Stimulated activated CD4-positive, alpha-beta T cell treated with anti-CD3 and anti-CD28 coated beads, TNF-alpha, amount 100 ng/mL, for 1 hour (primary cell): ENCODE data around the gene RAB36.

ENCODE experiments used
- DNase-seq, 3 donors: peaks; one replicate each; pipeline ENCODE4 v3.0.0-alpha.2; 2020; ENCODE audit warnings: low read depth in 3 of 3, low spot score in 1 of 3

The RAB36 gene, protein sequence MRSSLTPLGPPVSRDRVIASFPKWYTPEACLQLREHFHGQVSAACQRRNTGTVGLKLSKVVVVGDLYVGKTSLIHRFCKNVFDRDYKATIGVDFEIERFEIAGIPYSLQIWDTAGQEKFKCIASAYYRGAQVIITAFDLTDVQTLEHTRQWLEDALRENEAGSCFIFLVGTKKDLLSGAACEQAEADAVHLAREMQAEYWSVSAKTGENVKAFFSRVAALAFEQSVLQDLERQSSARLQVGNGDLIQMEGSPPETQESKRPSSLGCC

DNA sequence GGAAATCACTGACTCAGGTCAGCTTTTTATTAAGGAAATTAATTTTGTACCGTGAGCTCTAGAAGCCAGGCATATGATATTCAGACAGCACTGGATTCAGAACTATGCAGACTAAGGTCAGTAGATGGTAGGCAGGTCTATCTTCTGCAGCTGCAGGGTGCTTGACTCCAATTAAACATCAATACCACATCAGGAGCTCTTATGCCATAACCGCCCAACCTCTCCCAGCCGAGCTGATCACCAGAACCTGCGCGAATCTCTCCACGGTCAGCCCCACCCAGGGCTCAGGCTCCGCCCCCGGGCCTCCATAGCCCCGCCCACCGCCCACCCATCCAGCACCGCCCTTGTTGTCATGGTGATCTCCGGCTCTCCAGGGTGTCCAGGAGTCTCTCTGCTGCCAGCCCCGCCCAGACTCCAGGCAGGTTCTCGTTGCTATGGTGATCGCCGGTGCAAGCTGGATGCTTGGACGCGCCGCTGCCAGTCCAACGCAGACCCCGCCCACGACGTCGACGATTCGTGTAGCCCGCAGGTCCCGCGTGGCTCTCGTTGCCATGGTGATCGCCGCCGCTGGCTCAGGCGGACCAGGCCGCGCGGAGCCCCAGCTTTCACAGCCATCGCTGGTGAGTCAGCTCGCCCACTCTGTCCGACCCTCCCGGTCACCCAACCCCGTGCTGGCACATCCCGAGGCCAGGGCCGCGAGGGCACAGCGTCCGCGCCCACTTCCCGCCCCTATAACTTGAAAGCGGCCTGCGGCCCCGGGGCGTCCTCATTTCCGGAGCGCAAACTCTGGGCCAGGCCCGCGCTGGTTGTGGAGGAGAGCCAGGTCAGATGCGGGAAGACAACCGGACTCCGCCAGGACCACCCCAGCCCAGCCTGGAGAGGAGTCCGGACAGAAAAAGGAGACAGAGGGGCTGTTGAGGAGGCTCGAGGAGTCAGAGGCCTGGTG, at the start of gene RAB36:
Gene RAB36, plus strand, starts transcription at position 546 of the 946 bp plus-strand sequence. CDS start 1,140 bp downstream, outside the sequence.
- peak; percentile 55 to 82 (median 64) for DNase-seq

DNA sequence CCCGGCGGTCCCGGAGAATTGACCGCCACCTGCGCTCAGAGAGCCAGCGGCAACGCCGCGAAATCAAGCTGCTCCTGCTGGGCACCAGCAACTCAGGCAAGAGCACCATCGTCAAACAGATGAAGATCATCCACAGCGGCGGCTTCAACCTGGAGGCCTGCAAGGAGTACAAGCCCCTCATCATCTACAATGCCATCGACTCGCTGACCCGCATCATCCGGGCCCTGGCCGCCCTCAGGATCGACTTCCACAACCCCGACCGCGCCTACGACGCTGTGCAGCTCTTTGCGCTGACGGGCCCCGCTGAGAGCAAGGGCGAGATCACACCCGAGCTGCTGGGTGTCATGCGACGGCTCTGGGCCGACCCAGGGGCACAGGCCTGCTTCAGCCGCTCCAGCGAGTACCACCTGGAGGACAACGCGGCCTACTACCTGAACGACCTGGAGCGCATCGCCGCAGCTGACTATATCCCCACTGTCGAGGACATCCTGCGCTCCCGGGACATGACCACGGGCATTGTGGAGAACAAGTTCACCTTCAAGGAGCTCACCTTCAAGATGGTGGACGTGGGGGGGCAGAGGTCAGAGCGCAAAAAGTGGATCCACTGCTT, 49.4 kb upstream of the RAB36 start:
- no peak for DNase-seq

DNA sequence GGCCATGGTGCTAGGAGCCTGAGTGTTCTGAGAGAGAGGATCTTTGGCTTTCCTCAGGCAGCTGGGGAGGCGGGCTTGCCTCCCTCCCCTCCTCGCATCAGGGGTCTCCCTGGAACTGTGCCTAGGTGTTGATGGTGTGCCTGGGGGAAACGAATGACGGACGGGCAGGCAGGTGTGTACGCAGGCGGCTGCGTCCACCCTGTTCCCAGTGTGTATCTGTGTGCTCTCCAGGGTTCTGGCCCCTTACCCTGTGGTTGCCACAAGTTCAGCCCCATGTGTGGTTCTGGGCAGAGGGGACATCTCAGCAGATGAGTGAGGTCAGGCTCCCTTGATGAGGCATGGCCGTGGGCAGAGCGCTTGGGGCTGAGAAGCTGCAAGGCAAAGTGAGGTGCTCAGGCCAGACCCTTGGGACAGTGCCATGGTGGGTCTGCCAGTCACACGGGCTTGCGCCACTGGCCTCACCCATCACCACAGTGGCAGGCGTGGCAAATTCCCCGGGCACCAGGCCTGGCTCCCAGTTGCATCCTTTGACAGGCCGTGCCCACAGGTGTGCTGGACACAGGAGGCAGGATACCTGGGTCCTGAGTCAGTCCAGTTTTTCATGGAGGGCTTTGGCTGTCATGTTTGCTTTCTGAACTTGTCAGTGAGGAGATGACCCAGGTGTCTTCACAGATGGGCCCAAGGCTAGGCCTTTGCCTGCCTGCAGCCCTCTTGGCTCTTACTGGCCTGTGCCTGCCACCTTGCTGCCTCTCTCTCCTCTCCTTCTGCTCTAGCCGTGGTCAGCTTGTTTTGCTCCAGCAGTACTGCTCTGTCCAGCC, 47.7 kb upstream of the RAB36 start:
- no peak for DNase-seq

DNA sequence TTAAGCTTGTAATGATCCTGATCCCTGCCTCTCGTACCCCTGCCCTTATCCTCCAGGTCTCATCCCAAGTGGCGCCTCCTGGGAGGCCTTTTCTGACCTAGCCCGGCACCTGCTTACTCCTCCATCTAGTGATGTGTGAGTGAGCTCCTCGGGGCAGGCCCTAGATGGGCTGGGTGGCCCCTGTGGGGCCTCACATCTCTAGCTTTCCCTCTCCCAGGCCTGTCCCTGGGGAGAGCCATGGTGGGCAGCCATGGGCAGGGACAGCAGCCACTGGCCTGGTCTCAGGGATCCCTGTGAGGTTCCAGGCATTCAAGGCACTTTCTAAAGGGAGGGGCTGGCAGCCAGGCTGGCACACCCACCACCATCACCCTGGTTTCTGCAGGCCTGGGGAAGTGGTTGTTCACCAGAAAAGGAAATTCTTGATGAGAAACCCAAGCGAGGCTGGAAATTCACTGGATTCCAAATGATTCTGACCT, 47.0 kb upstream of the RAB36 start:
- no peak for DNase-seq

DNA sequence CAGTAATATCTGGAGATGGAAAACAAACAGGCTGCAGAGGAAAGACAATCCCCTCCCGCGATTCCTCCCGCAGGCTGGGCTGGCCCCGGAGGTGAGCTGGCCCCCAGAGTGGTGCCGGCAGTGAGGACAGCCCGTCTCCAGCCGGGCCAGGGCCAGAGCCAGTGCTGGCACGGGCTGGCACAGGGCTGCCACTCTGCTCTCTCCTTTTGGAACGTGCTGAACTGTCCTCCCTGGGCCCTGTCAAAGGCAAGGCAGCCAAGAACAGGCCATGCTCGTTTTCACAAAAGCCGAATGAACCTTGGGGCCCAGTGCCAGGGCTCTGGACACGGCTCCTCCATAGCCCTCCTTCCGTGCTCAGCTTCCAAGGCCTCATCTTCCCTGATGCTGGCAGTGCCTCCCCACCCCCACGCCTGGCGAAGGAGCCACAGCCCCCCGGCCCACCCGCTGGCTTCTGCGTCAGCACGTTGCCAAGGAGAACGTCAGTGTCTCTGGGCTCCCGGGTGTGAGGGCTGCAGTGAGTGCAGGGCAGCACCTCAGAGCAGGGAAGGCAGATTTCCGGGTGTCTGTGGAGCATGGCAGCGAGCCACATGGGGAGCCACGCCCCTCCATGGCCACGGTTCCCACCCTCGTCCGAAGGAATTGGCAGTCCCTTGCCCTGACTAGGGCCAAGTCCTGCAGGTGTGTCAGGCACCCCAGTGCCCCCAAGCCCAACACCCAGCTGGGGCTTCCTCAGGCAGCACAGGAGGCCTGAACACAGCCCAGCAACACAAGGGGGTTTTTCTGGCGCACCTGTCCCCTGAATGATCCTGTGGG, 46.4 kb upstream of the RAB36 start:
- no peak for DNase-seq

DNA sequence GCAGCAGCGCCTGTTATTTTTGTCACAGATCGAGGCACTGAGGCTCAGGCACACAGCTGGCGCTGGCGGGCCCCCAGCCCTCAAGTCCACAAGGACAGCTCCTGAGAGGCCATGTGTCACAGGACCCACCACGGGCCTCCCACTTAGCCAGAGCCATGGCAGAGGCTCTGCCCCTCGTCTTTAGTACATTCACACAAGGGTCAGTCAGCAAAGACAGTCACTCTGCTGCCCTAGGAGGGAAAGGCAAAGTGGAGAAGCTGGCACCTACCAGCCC, 45.8 kb upstream of the RAB36 start:
- no peak for DNase-seq

DNA sequence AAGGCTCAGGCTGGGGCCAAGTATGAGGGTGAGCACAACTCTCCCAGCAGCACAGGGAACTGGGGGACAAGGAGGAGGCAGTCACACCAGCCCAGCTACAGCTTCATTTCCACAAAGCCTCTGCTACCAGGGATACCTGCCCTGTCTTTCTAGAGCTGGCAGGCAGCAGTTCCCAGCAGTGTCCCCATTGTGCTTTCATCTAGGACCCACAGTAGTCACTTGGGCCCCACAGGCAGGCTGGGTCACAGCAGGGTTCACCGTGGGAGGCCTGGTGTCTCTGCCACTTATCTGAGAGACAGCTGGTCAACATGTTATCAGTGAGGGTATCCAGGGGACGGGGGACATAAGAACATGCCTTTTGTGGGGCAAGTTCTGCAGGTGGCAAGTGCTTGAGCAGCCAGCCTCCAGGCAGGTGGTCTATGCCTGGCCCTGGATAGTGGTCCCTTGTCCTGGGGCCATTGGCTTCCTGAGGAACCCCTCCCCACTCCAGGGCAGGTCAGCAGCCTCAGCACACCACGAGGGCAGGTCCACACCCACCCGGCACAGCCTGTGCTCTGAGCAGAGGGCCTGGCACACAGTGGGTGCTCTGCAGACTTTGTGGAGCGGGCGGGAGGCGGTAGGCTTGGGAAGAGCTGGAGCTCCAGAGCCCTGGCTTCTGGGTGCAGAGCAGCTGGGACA, 45.0 kb upstream of the RAB36 start:
- no peak for DNase-seq

DNA sequence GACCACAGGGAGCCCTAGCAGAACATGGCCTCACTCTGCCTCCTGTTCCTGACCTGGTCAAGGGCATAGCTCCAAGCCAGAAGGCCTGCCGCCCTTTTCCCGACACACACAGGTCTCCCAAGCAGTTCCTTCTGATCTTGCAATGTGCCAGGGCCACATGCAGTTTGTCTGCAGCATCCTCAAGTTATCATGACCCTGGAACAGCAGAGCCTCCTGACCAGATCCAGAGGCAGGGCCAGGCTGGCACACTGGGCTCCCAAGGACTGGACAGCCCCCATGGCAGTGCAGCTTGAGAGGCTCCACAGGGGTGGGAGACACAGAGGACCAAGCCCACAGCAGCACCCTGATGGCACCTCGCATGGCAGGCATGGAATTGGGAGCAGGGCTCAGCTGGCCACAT, 43.8 kb upstream of the RAB36 start:
- DNase-seq: no peak

DNA sequence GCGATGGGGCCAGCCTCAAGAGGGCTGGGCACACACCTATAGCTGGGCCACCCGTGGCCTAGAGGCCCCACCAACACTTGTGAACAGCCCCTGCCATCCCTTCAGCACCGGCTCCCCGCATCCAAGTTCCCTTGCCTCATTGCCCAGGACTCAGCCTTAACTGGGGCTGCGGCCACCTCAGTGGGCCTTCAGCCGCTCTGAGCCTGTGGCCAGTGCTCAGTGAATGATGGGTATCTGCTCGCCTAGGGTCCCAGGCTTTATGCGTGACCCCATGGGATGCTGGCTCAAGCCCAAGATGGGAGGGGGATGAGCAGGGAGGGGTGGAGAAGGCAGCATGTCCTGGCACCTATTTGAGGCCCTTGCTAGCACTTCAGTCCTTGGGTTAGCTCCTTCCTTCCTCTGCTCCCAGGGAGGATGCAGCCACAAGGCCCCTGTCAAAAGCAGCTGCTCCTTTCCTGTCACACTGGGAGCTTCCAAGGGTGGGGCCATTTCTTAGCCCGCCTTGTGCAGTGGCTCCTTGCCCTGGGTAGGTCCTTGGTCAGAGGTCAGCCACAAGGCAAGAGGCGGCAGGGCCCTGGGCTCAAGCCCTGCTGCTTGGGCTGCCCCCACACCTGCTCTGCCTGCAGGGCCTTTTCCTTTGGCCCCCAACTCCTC, 43.1 kb upstream of the RAB36 start:
- no peak for DNase-seq

DNA sequence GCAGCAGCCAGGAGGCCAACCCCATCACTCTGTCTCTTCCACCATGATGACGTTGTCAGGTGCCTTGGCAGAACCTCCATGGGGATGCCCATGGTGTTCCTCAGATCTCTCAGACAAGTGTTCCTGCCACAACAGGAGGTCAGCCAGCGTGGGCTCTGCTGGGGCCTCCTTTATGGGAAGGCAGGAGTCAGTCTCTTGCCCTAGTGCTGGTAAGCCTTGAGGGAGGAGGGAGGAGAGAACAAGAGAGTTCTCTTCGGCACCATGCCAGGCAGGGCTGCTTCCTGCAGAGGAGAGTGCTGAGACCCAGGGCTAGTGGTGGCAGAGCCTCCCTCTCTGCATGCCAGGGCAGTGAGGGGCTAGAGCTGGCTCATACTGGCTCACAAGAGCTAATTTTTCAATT, 42.5 kb upstream of the RAB36 start:
- no peak for DNase-seq

DNA sequence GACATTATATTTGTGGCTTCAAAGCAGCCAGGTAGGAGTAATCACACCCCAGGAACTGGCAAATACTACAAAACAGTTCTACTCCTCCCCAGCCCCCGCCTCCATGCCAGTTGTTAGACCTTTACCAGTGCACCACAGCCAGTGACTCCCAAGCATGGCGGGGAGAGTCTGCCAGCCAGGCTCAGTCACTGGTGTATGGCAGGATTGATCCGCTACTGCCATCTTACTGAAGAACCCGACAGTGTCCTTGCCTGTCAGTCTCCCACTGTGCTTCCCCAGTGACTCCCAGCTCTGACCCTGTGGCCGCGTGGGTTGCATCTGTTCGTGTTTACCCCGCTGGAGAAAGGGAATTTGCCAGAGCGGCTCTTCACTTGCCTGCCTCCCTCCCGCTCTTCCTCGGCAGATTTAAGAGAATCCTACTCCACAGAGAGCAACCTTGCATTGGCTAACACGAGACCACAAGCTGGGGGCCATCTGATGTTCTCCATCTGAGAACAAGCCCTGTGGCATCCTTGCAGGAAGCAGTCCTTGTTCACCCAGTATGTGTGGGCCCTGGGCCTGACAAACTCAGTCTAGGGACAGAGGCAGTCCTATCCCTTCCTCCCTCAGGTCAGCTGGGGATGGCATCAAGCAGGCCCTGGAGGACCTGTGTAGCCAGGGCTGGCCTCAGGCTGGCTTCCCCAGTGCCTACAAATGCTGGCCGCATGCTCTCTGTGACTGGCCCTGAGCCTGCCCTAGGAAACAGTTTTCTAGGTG, 41.9 kb upstream of the RAB36 start:
- no peak for DNase-seq

DNA sequence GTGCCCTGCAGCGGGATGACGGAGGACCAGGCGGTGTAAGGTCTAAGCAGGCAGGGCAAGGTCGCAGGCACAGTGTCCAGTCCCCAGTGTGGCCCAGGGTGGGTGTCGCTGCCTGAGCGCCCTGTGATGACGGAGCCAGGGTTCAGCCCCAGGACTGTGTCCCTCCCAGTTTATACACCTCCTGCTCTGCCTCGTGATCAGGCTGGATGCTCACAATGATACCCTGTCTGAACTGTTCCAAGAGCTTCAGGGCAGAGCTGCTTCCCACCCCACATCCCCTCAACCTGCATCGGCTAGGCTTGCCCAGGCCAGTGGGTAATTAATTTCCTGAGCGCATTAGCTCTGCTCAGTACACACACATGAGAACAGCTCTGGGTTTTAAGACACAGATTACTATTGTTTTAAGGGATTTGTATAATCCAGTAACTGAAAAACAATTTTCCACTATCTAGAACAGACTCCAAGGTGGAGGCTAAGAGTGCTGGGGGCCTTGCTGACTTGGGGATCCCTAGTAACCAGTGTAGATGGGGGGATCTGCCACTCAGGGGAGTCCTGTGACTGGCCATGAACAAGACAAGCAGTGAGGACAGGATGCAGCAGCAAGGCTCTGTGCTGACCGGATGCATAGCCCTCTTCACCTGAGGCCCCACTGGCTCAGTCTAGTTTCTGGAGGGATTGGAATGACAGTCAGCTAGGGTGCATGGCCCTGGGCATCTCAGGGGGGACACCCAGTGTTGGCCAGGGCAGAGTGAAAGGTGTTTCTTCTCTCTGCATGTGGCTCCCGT, 40.9 kb upstream of the RAB36 start:
- DNase-seq: no peak

DNA sequence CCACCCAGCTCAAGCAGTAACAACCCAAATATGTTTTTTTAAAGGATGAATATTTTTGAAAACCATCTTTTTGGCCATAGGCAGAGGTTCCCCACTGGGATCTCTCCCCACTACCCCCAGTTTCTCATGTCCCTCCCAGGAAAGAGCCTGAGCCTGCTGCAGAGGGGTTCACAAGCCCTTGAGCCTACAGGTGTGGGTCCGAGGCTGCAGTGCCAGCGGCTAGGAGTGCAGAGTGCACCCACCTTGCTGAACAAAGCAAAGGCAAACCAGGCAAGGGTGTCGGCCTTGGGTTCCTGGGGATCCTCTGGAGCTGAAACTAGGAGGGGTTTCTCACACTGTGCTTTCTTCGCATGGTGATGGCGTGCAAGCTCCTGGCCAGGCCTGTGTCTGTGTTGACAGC, 40.0 kb upstream of the RAB36 start:
- DNase-seq: no peak

DNA sequence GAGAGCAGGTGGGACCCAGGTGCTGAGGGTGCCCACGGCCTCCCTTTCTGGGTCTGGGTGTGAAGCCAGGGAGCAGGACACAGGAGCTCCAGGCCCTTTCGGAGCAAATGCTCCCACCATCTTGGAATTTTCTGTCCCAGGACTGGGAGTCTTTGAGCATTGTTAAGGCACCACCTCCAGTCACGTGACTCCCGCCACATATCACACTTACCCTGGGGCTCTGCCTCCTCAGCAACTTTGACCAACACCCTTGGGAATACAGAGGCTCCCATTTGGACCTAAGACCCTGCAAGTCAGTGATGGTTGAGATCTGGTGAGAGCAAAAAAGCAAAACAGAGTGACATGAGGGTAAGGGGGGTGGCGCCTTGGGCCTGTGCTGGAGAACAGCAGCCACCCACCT, 39.4 kb upstream of the RAB36 start:
- no peak for DNase-seq

DNA sequence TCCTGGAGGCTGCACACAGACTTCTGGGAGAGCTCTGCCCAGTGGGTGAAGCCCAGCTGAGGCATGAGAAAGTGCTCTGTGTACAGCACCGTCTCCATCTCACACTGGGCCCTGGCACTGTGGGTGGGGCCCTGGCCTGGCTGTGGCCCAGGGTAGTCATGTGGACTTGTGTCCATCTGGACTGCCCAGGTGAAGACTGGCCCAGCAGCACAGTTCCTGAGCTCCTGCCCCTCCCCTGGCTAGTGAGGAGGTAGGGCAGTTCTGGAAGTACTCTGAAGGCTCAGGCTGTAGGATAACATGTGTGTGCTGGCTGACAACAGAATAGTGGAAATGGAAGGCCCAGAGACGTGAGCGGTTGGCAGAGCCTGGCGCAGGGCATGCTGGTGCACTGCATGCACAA, 38.9 kb upstream of the RAB36 start:
- DNase-seq: no peak

DNA sequence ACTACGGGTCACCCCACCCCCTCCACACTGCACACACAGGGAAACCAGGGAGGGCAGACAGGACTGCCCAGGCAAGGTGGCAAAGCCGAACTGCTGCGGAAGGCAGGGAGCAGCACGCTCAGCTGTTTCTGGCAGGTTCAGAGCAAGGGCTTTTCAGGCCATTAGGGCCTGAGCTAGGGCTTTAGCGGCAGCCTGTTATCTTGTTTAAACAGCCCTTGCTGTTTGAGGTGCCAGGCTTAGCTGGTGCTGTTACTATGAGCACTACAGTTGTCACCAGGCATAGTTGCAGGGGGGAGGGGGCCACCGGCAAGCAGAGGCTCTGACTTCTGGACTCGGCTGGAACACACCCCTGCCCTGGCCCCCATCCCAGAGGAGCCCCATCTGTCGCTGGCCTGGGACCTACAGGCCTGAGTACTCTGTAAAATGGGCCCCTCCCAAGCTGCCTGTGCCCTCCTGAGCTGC, 38.3 kb upstream of the RAB36 start:
- no peak for DNase-seq

DNA sequence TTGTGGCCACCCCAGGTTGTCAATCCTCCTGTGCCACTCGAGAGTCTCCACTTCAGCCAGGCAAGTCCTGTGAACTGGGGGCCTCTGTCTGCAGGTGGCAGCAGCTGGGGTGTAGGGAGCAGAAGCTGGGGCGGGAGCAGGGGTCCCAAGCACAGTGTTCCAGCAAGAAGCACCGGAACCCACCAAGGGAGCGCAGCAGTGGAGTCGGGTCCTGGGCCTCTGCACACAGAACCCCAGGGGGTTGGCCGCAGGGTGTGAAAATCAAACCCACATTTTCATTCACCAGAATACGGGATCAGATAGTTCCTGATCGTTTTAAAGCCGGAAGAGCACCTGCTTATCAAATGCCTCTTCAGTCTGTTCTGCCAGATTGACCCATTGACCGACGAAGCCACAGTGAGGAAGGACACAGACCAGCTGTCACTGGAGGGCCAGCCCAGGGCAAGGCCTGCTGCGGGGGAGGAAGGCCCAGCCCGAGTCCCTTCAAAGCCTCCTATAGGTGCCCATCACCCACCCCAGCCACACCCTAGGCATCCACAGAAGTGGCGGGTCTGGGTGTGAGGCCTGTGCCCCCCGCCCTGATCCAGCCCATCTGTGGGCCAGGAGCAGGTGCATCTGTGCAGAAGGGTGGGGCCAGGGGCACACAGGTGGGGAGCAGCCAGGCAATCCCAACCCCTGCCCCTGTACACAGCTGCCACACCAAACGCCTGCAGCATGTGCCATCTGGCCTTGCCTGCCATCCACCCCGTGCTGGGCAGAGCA, 37.6 kb upstream of the RAB36 start:
- no peak for DNase-seq
